RPMI7951 (cell line): Measurements from ENCODE around the gene LRRK1. TPM values are rescaled to one million over a fixed set of nuclear protein-coding genes. Genes with fewer than 3 reads are reported as not detected.

Experiments used
- DNase-seq: peaks from one replicate; pipeline ENCODE4 v3.0.0-alpha.2; 2012; ENCODE audit warnings: low read depth
- total RNA-seq: library from RNA; depleted of rRNA; stranded (reverse); fragments of >200 nt; shearing (Covaris generic); gene quantifications from 2 replicates; pipeline ENCODE4 v1.2.3, GENCODE V29; 2014

Gene LRRK1
- total RNA-seq, 1 experiment from 2014 or later, result 5.0 TPM

DNA sequence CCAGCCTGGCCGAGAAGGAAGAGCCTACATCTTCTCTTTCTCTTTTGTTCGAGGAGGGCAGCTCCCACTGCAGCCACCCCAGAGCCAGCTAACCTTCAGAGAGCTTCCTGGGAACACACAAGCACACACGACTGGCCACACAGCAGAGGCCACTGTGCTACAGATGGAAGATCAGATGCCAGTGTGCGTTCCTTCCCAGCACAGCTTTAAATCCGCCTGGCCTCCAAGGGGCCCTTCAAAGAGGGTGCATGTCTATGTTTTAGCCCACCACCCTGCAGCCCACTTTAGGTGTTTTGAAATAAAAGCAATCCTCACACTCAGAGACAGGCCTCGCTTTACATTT lies 27.2 kb upstream of the LRRK1 start:
- DNase-seq, result no peak

DNA sequence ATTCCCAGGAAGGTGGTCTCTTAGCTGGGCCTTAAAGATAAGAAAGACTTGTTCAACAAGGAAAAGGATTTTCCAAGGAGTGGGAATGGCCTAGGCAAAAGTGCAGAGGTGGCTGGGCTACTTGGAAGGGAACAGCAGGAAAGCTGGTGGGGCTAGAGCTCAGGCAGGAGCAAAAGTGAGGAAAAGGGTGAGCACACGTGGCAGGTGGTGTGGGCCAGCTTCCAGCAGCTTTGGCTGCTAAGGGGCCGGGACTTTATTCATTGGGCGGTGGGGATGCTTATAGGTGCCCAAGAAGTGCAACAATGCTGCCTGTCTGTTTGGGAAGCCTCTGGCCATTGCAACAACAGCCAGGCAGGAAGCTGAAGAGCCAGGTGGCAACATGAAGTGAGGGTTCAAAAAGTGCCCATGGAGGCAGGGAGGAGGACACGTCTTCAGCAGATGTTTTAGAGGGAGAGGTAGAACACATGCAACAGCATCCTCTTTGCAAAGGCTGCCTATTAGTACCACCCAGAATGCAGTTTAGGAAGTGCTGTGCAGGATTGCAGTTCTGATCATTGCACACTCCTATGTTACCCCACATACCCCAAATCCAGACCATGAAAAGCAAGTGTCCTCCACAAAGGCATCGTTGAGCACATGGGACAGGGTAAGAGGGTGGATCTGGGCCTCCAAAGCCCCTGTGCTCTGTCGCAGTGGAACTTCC lies 25.7 kb upstream of the LRRK1 start:
- no peak for DNase-seq

DNA sequence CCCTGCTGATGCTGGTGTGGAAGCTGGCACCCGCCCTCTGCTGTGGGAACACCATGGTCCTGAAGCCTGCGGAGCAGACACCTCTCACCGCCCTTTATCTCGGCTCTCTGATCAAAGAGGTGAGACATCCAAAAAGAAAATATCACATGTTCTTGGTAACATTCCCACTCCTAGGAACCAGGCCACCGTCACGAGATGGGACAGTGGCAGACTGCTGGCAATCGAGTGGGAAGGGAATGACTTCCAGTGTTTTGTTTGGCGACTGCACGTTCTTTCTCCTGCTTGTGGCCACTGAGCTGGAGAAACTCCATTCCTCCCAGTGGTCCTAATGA lies 25.2 kb upstream of the LRRK1 start:
- no peak for DNase-seq

DNA sequence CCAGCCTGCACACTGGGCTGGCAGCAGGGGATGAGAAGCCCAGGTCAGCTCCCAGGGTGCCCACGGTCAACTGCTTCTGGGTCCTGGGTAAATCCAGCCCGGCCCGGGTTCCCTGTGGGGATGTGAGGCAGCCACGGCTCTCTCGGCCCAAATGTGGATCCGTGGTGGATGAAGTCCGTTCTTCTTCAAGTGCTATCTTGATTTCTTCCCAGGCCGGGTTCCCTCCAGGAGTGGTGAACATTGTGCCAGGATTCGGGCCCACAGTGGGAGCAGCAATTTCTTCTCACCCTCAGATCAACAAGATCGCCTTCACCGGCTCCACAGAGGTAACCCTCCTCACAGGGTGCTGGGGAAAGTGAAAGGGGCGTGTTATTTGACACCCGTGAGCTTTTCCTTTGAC lies 23.4 kb upstream of the LRRK1 start:
- DNase-seq, result no peak

DNA sequence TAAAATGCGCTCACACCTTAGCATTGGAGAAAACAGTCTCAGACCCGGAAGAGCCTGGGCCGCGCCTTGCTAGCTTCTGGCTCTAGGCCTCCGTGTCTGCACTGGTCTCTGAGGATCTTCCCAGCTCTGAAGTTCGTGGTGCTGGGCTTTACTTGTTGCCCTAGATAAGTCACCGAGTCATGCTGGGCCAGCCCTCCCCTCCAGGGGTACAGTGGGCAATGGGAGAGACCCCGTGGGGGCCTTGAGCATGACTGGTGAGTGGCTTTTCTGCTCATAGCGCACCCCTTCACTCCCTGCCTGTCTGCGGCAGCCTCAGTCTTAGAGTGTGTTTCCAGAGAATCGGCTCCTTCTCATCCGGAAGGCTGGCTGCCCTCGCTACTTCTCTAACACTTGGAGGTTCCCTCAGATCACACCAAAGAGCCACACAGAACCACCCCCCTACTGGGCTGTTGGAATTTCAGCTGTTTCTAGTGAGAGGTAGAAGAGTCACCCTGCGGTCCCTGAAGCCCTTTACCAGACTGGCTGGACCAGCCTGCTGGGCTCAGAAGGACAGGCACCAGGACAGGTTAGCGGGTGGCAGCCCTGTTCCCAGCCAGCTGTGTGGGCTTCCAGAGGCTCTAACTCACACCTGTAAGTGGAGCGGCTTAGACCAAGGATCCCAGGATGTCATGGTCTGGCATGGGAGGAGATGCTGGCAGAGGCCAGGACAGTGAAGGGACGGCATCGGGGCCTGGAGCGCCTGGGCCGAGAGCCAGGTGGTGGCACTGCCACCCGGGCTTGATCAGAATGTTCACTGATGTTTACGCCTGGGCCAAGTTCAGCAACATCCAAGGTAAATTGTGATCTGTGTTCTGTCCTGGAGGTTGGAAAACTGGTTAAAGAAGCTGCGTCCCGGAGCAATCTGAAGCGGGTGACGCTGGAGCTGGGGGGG lies 21.7 kb upstream of the LRRK1 start:
- no peak for DNase-seq

DNA sequence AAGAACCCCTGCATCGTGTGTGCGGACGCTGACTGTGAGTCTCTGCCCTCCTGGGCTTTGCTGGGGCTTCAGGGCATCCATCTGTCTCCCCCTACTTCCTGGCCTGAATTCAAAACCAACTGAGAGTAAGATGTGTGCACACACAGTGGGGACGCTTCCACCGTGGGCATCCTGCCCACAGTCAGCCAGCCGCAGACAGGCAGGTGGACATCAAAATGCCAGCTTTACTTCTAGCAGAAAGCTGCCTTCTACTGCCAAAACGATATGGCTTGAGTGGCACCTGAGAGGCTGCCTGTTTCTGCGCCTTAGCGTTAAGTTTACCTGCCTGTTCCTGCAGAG lies 21.0 kb upstream of the LRRK1 start:
- DNase-seq, result no peak

DNA sequence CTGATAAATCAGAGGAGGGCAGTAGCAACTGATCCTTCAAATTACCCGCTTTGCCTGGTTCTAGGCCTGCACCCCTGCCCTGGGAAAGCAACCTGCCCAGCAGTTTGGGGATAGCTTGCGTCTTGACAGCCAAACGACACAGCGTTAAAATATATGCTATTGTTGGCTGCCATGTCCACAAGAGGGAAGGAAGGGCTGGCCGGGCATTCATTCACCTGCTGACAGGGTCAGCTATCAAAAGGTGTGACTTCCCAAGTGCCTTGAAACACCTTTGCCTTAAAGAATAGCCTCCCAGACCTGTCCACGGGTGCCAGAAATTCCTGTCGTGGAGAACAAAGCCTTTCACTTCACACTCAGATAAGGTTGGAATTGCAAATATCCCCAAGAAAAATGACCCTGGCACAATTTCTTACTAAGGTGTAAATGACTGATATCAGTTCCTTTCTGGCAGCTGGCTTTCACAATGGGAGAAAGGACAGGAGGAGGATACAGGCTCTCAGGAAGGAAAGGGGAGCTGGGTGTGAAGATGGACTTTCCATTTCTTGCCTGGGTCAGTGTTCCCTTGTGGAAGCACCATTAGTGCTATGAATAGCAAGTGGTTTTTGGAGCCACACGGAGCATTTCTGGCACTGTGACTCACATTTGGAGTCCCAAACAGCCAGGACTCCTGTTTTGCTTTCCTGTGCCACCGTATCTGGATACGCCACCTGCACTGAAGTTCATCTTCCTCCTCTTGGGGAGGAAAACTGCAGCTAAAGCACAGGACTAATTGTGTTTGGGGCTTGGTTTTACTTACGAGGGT lies 20.3 kb upstream of the LRRK1 start:
- no peak for DNase-seq

DNA sequence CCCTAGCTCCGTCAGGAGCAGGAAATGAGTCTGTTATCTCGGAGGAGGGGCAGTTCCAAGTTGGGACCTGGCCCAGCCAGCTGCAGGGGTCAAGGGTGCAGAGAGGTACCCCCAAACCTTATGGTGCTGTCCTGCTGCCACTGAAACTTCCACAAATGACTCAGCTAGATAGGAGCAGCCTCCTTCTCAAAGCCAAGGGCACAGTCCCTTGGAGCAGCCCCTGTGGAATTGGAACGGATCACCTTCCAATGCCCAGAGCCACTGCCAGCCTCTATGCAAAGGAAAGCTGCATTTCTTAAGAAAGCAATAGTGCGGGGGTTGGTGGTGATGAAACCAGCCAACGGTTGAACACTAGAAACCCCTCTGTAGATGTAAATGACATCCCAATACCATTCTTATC lies 19.6 kb upstream of the LRRK1 start:
- DNase-seq, result no peak

DNA sequence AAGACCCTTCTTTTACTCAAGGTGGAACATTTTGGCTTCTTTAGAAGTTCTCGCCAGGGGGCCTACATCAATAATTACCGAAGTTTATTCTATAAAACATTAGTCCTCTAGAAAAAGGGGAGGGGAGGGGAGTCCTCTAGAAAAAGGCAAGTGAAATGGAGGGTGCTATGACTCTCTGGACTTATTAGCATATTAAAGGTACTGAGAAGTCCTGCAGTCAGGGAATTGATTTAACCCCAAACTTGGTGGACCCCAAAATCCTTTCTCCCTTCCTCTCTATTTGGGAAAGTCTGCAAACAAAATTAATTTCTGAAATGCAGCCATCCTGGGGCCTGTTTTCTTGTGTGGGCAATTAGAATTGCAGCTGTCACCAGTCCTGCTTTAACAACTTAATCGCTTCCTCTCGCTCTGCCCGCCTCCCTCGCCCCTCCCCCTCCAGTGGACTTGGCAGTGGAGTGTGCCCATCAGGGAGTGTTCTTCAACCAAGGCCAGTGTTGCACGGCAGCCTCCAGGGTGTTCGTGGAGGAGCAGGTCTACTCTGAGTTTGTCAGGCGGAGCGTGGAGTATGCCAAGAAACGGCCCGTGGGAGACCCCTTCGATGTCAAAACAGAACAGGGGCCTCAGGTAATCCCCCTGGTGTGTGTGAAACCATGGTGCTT lies 18.9 kb upstream of the LRRK1 start:
- DNase-seq, result no peak

DNA sequence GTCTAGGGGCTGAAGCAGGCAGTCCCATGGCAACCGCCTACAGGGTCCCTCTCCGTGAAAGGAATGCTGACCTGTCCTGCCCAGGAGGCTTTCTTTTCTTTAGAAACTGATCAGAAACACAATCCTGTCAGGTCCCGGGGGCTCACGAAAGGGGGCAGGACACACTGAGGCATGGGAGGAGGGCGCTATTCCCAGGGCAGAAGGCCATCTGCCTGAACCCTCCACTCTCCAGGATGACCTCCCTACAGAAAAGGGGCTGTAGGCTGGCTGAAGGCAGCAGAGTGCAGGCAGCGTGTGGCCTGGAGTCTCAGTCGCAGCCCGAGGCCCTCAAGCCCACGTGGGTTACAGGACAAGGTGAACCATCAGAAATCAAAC lies 18.4 kb upstream of the LRRK1 start:
- no peak for DNase-seq

DNA sequence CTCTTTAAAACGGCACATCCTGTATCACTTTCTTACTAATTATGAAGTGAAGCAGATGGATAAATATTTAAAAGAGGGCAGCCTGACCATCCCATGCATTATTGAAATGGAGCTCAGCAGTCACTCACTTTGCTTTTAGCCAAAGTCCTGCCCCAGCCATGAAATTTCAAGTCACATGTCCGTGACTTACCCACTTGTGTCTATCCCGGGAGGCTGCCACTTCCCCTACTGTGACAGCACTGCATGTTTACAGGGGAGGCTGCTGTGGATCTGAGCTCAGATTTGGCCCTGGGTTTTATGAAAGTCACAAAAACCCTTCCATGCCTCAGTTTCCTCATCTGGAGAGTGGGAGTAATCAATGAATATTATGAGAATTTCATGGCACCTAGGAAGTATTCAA lies 17.9 kb upstream of the LRRK1 start:
- DNase-seq, result no peak

DNA sequence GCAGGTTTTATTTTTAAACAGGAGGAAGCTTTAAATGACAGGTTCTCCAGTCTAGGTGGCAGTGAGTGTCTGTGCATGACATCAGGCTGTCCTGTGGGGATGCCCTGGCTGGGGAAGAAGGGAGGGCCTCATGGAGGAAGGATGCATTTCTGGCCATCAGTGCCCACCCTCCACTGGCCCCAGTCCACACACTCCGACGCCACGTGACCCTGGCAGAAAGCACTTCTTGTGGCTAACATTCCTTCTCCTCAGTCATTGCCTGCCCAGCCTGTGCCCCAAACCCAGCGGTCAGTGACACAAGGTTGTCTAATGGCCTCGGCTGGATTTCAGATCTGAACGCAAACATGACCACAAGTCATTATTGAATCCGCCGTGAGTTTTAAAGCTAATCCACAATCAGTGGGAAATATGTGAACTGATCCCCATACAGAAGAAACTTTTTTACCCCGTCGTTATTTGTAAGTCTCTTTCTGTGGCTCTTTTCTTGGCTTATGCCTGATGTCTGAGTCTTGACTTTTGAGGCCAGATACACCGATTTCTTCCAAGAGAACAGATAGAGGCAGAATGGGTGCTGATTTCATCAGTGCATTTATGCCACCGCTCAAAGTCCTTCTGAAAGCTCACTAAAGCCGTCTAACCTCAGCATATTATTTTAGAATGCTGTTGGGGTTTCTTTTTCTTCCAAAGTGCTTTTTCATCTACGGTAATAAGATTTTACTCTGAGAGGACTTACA lies 17.3 kb upstream of the LRRK1 start:
- no peak for DNase-seq

DNA sequence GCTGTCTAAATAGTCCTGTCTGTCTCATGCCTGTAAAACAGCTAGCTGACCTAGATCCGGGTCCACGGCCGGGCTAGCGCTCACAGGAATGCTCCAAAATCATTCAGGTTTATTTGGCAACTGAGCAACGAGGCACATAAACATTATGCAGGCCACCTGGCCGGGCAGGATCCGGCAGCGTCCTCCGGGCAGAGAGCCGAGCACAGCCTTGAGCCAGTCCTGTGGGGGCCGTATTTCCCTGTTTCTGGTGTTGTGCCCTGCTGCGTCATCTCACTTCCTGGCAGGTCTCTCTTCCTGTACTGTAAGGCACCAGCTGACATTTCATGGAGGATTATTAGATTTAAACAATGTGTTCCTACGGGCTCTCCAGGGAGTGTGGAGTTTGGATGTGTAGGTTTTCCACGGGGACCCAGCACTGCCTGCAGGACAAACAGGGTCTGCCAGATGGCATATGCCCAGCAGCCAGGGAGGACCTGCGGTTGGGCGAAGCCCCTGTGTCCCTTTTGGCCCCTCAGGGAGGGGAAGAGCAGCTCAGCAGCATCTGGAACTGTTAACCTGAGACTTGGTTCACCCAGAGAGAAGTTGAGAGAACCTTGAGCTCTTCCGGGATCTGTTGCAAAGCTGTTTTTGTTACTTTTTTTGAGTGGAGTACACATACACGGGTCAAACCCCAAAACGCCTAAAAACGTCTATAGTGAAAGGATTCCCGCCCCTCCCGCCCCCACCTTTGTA lies 16.6 kb upstream of the LRRK1 start:
- DNase-seq, result no peak

DNA sequence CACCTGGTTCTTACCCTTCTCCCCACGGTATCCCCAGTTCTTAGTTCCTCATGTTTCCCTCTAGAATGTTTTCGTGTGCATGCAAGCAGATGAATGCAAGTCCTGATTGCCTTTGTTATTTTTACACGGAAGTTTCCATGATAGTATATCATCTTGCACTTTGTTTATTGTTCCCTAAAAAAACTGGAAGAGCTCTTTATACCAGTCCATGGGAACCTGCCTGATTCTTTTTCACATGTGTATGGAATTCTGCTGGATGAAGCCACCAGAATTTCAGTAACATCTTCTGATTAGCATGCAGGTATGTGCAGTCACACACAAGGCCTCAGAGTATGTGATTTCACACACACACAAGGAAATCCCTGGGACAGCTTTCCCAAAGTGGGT lies 16.0 kb upstream of the LRRK1 start:
- no peak for DNase-seq

DNA sequence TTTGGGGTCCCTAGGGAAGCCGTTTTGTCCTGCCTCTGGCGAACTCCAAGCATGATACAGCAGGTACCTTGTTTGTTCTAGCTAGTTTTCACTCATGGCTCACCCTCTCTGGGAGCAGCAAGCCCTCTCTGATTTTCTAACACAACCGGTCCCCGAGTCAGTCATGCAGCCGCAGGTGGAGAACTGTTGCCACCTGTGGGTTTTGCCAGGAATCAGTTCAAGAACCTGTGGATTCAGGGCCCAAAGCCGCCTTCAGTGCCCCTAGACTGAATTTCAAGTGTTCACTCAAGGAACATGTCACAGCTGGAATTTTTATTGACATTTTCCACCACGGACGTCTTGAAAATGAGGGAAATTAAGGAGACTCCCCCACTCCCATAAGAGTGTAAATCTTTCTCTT lies 13.3 kb upstream of the LRRK1 start:
- no peak for DNase-seq

DNA sequence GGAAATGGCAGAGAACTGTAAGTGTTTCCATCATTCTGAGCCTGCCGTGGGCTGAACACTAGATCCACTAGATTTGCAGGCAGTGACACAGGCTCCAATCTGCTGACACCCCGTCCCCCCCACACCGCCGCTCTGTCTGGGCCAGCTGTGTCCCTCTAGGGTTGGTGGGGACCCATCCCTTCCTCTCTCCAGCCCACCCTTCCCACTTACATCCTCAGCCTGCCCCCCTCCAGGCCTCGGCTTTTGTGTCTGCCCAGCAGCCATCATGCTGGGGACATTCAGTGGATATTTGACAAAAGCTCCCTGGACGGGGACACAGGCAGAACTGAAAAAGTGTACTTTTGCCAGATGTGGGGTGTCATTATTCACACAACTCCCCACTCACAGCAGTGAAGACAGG lies 10.7 kb upstream of the LRRK1 start:
- no peak for DNase-seq

DNA sequence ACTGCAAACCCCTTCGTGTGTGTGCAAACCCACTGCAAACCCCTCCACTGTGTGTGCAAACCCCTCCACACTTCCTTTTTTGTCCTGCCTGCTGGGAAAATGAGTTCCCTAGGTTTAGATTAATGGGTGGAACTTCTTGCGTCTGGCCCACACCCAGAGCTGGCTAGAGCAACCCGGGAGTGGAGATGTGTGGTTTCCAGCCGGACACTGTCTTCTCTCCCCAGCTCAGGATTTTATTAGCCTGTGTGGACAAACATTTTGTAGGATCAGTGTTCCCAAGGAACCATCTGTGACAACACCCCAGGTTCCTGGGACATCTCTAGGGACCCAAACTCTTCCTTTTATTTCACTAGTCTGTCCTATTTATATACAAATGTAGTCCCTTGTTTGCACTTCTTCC lies 9.6 kb upstream of the LRRK1 start:
- DNase-seq, result no peak

DNA sequence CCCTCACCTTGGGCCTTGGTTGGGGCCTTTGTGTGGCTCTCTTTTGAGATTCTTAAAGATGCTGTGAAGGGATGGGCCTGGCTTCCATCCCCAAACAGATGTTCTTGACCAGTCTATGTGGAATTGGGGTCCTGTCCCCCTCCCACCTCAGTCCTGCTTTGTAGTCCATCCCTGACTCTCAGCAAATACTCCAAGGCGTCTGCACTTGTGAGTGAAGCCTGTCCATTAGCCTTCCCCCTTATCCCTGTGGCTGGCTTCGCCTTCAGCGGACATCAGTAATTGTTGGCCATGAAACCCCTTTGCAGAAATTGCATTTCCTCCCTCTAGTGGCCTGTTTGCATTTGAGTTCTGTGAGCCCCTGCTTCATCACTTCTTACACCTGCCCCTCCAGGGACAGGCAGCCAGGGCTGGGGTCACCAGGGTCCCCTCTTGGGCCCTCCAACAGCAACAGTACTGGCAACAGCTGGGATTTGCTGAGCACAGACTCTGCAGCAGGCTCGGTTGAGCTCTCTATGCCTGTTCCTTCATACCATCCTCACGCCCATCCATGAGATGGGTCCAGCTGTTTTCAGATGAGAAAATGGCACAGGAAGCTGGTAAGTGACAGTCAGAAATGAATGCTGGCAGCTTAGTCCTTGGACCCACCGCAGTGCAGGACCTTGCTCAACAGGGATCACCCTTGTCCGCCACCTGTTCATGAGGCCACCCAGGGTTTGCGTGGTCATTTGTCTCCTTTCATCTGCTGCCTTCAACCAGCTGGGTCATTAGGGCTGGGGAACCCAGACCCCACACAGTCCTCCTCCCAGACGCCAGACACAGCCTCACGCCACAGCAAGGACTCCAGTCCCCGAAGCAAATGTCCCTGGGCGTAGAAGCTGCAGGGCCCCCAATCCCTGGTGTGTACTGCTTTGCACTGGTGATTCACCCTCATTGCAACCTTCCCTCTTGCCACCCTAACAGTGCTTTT lies 8.9 kb upstream of the LRRK1 start:
- DNase-seq, result no peak

DNA sequence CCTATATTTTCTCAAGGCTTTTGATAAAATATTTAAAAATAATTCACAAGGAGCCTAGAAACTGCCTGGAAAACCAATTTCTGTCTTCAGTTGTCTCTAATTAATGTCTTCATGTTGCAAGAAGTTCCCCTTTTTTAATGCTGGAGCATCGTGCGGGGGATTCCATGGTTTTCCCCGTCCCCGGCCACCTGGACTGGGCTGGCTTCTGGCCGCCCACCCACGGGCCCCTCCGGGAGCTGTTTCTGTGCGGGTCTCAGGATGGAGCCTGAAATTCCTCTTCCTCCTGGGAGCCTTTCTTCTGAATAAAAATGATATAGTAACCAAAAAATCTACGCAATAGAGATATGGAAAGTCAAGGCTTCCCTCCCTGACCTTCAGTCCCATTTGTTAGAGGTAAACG lies 8.1 kb upstream of the LRRK1 start:
- no peak for DNase-seq

DNA sequence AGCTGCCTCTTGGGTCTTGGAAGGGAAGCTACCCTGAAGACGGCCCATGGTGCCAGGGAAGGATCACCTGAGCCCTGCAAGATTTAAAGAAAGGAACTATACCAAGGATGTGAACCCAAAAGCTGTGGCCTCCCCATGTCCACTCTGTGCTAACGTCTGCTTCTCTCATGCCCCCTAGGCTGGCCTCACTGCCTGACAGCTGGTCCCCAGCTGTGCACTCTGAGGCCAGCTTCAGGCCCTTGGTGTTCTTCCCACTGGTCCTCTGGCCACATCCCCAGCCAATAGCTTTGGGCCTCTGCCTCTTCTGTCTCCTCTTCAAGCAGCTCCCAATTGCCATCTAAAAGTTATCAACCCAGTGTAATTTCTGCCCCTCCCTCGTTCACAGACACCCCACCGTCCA lies 5.2 kb upstream of the LRRK1 start:
- DNase-seq, result peak; percentile 48
